Natural killer cell treated with Interleukin-12 subunit alpha and Interleukin-12 subunit beta and Interleukin-15 and Interleukin-18, amount 100 ng/mL, for 72 hours (primary cell): ENCODE measurements around the gene PGLYRP3. TPM values are rescaled to one million over a fixed set of nuclear protein-coding genes. Genes with fewer than 3 reads are reported as not detected.

Experiments used
- ATAC-seq, 2 donors: fragments of 150-1000 bp; cut with Tn5 transposase in 1 of 2; sonication (Bioruptor Pico), chemical (Tn5 transposase) in 1 of 2; 2 replicates each; pipeline ENCODE4 v1.10.0; 2021
- DNase-seq: peaks from one replicate; pipeline ENCODE4 v3.0.0; 2022; ENCODE audit warnings: low spot score
- H3K27ac Mint-ChIP-seq, 2 donors: 1 replicate in 1 of 2; 2 replicates in 1 of 2; pipeline ENCODE4 v1.8.0; 2022; ENCODE audit warnings: mixed read lengths in 2 of 2, mild to moderate bottlenecking in 1 of 2, moderate library complexity in 1 of 2
- H3K27me3 Mint-ChIP-seq, 2 donors: 1 replicate in 1 of 2; 2 replicates in 1 of 2; pipeline ENCODE4 v1.8.0; 2022; ENCODE audit warnings: mixed read lengths in 2 of 2
- H3K36me3 Mint-ChIP-seq: one replicate; pipeline ENCODE4 v1.8.0; 2022; ENCODE audit warnings: mixed read lengths
- H3K4me1 Mint-ChIP-seq, 2 donors: 1 replicate in 1 of 2; 2 replicates in 1 of 2; pipeline ENCODE4 v1.8.0; 2022; ENCODE audit warnings: low read depth in 2 of 2, mixed read lengths in 2 of 2, mild to moderate bottlenecking in 1 of 2
- H3K4me3 Mint-ChIP-seq: one replicate; pipeline ENCODE4 v1.8.0; 2022; ENCODE audit warnings: mixed read lengths
- H3K9me3 Mint-ChIP-seq: 2 replicates; pipeline ENCODE4 v1.8.0; 2022; ENCODE audit warnings: mixed read lengths
- total RNA-seq, 2 donors: library from RNA; stranded (reverse); gene quantifications; one replicate each; pipeline ENCODE4 v1.2.3, GENCODE V29; 2022

The PGLYRP3 gene
- total RNA-seq, 2 donors from 2014 or later, result not detected

DNA sequence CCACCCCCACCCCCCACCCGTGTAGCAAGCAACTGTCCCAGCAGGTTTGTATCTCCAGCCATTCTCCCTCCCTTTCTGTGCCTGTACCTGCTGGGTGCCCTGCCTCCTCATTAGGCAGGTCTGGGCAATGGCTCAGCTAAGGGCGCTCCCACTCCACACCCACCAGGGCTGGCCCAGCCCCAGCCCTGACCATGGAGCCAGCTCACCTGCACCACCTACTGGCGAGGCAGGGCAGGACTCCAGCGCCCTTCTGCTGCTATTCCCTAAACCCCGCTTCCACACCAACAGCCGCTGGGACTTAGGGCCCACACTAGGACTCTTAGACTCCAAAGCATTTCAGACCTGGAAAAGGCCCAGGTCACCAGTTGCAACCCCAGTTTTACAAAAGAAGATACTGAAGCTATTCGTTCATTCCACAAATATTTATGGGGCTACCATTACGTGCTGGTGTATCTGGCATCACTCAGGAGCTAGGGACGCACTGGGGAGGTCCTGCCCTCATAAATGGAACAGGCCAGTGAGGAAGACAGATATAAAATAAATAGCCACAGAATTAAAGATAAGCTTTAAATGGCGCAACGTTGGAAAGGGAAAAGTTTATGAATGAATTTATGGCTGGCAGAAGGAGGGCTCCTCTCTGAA lies 24.0 kb downstream of the PGLYRP3 start:
- DNase-seq, result no peak
- H3K27me3 Mint-ChIP-seq, result peaks cover 8 to 14% of the 10 kb centered on the region in 2 donors

DNA sequence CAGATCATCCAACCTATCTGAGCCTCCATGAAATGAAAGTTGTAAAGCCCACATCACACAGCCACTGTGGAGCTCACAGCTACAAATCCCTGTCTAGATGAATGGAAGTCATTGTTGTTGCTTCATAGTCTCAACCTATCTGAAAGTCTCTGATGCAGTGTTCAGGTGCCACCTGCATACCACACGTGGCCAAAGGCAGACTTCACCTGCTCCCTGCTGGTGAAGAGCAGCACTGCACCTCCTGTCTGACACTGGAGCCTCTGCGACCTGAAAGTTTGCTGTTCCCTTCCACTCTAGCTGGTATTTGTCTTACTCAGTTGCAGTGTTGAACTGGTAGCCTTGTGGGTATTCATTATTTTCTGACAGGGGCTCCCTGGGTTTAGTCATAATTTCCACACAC lies 34.9 kb downstream of the PGLYRP3 start:
- DNase-seq (no peak), ATAC-seq (no peak)
- Mint-ChIP-seq H3K36me3 (no peaks in the 10 kb centered on the region), H3K9me3 (no peaks in the 10 kb centered on the region), H3K4me1 (no peaks in the 10 kb centered on the region), H3K27me3 (peaks cover 22 to 35% of the 10 kb centered on the region in 2 donors), H3K27ac (no peak overlapping the region), H3K4me3 (no peak overlapping the region)

More for the DNA sequence above, 24.0 kb downstream of the PGLYRP3 start:
- Mint-ChIP-seq H3K4me3 (no peak overlapping the region), H3K4me1 (peaks cover 4 to 5% of the 10 kb centered on the region in 2 donors), H3K27ac (no peak overlapping the region), H3K36me3 (no peaks in the 10 kb centered on the region), H3K9me3 (no peaks in the 10 kb centered on the region)
- ATAC-seq, result peak; percentile 41 to 49

DNA sequence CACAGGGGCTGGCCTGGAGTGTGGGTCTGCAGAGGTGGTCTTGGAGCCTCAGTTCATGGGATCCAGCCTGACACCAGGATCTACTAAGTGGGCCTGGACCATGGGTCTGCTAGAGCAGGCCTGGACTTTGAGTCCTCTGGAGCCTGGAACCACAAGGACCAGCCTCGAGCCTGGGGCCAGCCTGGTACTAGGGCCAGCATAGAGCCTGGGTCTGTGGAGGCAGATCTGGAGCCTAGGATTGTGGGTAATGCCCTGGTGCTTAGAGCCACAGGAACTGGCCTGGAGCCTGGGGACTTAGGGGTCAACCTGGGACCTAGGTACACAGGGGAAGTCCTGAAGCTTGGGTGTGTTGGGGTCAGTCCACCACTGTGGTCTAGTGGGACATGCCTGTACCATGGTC lies 40.6 kb downstream of the PGLYRP3 start:
- Mint-ChIP-seq H3K4me1 (no peaks in the 10 kb centered on the region), H3K9me3 (no peaks in the 10 kb centered on the region), H3K36me3 (no peaks in the 10 kb centered on the region), H3K27ac (no peak overlapping the region), H3K4me3 (no peak overlapping the region), H3K27me3 (peaks cover 33 to 40% of the 10 kb centered on the region in 2 donors)
- ATAC-seq (peak; percentile 13 to 48), DNase-seq (no peak)

DNA sequence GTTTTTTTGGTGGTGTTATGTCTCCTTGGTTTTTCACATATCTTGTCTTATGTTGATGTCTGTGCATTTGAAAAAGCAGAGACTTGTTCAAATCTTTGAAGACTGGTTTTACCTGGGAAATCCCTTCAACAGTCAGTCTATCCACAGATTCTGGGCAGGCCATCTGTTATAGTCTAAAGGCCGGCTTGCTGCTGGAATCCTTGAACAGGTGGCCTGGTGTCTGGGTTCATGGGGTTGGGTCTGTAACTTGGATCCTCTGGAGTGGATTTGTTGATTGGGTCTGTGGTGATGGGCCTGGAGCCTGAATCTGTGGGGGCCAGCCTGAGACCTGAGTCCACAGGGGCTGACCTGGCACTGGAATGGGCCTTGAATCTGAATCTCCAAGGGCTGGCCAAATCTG lies 41.0 kb downstream of the PGLYRP3 start:
- H3K27me3 Mint-ChIP-seq, result peaks cover 34 to 42% of the 10 kb centered on the region in 2 donors

DNA sequence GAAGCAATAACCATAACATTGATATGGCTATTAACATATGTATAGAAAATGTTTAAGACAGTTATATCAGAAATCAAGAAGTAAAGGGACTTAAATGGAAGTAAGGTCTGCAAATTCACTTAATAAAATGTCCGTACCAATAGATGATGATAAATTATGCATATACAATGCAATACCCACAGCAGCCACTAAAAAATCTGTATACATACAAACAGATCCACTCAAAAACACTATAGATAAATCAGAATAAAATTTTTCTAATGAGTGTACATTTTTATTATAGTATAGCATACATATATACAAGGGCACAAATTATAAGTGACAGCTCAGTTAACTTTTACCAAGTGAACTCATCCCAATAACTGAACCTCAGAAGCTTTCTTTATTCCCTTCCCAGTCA lies 47.3 kb downstream of the PGLYRP3 start:
- ATAC-seq, result no peak
- no peak for DNase-seq
- peaks cover 67 to 78% of the 10 kb centered on the region in 2 donors for H3K27me3 Mint-ChIP-seq

More for the DNA sequence above, 41.0 kb downstream of the PGLYRP3 start:
- no peaks in the 10 kb centered on the region for H3K36me3 Mint-ChIP-seq
- no peak overlapping the region for H3K4me3 Mint-ChIP-seq
- no peak for ATAC-seq
- H3K27ac Mint-ChIP-seq, result no peak overlapping the region
- no peaks in the 10 kb centered on the region for H3K4me1 Mint-ChIP-seq
- no peaks in the 10 kb centered on the region for H3K9me3 Mint-ChIP-seq
- no peak for DNase-seq

DNA sequence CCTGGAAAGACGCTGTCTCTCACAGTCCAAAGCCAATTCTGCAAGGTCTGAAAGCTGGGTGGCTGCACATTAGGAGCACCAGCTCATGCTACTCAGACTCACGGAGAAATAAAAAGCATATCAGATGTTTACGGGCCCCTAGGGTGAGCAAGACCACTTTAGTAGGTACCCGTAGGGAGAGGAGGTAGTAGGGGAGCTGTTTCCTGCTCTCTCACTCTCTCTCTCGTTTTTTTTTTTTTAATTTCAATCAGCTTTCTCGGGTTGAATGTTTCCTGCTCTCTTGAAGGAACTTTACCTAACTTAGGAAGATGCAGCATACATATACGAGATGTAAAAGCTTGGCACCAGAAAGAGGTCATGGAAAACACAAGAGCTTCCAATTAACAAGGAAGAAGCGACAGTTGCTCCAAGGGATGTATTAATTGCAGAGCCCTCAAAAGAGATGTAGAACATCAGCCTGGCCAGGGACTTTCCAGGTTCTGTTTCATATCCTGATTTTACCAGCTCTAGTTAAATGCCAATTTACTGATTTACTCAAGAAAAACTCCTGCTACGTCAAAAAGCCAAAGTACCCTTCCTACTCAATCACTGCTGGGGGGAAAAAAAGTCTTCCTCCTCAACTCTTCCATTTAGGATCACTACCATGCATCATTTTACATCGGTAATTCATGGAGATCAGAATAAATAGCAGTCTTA lies 50.1 kb downstream of the PGLYRP3 start:
- H3K27me3 Mint-ChIP-seq, result peaks cover 61 to 79% of the 10 kb centered on the region in 2 donors

More for the DNA sequence above, 47.3 kb downstream of the PGLYRP3 start:
- Mint-ChIP-seq H3K9me3 (no peaks in the 10 kb centered on the region), H3K36me3 (no peaks in the 10 kb centered on the region), H3K27ac (no peak overlapping the region), H3K4me1 (peaks cover 15% of the 10 kb centered on the region in 2 donors), H3K4me3 (no peak overlapping the region)

DNA sequence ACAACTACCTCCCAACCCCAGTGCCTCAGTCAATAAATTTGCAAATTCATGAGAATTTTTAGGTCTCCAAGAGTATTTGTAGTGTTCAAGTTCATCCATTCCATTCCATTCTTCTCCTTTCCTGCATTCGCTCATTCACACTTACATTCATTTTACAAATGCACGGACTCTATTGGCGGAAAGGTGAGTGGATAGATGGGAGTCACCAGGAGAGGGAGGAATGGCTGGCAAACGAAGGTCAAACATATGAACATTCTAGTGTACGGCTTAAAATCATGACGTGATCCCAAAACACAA lies 50.7 kb downstream of the PGLYRP3 start:
- H3K4me3 Mint-ChIP-seq, result peak overlapping the region; percentile 52
- H3K36me3 Mint-ChIP-seq, result no peaks in the 10 kb centered on the region
- no peak overlapping the region for H3K27ac Mint-ChIP-seq
- DNase-seq (no peak), ATAC-seq (no peak)
- peaks cover 57 to 73% of the 10 kb centered on the region in 2 donors for H3K27me3 Mint-ChIP-seq
- peaks cover 20 to 23% of the 10 kb centered on the region in 2 donors for H3K4me1 Mint-ChIP-seq
- H3K9me3 Mint-ChIP-seq, result no peaks in the 10 kb centered on the region

More for the DNA sequence above, 50.1 kb downstream of the PGLYRP3 start:
- Mint-ChIP-seq H3K27ac (no peak overlapping the region), H3K9me3 (no peaks in the 10 kb centered on the region), H3K36me3 (no peaks in the 10 kb centered on the region), H3K4me3 (peak overlapping the region; percentile 52), H3K4me1 (peaks cover 20 to 23% of the 10 kb centered on the region in 2 donors)
- DNase-seq (no peak), ATAC-seq (no peak)

DNA sequence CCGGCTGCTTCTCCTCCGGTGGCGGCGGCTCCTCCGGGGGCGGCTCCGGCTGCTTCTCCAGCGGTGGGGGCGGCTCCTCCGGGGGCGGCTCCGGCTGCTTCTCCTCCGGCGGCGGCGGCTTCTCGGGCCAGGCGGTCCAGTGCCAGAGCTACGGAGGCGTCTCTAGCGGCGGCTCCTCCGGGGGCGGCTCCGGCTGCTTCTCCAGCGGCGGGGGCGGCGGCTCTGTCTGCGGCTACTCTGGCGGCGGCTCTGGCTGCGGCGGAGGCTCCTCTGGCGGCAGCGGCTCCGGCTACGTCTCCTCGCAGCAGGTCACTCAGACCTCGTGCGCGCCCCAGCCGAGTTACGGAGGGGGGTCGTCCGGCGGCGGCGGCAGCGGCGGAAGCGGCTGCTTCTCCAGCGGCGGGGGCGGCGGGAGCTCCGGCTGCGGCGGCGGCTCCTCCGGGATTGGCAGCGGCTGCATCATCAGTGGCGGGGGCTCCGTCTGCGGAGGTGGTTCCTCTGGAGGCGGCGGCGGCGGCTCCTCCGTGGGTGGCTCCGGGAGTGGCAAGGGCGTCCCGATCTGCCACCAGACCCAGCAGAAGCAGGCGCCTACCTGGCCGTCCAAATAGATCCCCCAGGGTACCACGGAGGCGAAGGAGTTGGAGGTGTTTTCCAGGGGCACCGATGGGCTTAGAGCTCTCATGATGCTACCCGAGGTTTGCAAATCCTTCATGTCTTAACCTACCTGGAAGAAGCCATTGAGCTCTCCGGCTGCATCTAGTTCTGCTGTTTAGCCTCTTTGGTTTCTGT lies 51.3 kb downstream of the PGLYRP3 start:
- Mint-ChIP-seq H3K9me3 (no peaks in the 10 kb centered on the region), H3K36me3 (no peaks in the 10 kb centered on the region), H3K4me3 (peak overlapping the region; percentile 52), H3K4me1 (peaks cover 20 to 23% of the 10 kb centered on the region in 2 donors), H3K27ac (no peak overlapping the region), H3K27me3 (peaks cover 53 to 67% of the 10 kb centered on the region in 2 donors)
- no peak for DNase-seq
- peak; percentile 31 to 34 for ATAC-seq

DNA sequence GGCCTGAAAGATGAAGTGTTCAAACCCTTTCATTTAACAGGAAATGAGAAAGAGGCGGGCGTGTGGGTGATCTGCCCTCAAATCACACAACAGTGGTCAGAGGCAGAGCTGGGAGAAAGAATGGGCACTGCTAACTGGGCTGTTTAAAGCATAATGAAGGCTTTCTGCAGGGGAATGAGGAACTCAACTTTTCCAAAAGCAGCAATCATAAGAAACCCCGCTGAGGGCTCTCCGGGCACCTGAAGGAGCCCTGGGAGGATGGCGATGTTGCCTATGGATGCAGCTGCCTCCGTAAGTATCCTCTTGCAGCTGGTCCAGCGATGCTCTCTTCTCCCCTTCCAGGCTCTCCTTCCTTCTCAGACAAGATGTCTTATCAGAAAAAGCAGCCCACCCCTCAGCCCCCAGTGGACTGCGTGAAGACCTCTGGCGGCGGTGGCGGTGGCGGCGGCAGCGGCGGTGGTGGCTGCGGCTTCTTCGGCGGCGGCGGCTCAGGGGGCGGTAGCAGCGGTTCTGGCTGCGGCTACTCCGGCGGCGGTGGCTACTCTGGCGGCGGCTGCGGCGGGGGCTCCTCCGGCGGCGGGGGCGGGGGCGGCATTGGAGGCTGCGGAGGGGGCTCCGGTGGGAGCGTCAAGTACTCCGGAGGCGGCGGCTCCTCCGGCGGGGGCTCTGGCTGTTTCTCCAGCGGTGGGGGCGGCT lies 52.0 kb downstream of the PGLYRP3 start:
- Mint-ChIP-seq H3K27ac (peak overlapping the region in 1 of 2 donors; percentile 32), H3K4me1 (peaks cover 20 to 23% of the 10 kb centered on the region in 2 donors), H3K27me3 (peaks cover 48 to 60% of the 10 kb centered on the region in 2 donors), H3K4me3 (peak overlapping the region; percentile 47), H3K36me3 (no peaks in the 10 kb centered on the region), H3K9me3 (no peaks in the 10 kb centered on the region)
- DNase-seq (no peak), ATAC-seq (peak in 1 of 2 donors; percentile 37)

DNA sequence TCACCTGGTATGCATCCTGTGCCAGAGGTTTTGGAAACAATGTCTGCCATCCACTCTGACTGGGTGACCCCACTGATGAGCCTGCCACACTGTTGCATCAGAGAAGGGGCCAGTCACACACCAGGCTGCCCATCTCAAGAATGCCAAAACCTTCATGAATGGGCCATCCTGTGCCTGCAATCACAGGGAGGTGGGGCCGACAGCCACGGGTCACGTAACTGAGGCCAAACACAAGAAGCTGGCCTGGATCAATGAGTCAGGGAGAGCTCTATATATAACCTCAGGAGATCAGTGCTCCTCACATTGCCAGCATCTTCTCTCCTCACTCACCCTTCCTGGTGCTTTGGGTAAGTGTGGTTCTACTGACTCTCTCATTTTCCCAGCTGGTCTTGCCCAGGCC lies 53.4 kb downstream of the PGLYRP3 start, which contains the start of gene LORICRIN:
Gene LORICRIN (plus strand): TSS at position 301 of the 400 bp plus-strand sequence. CDS start 1,263 bp downstream, outside the sequence.
- Mint-ChIP-seq H3K9me3 (no peaks in the 10 kb centered on the region), H3K27me3 (peaks cover 40 to 52% of the 10 kb centered on the region in 2 donors), H3K4me3 (peak within 1 kb of the TSS; percentile 47), H3K27ac (peak within 1 kb of the TSS in 1 of 2 donors; percentile 32), H3K36me3 (no peaks in the 10 kb centered on the region), H3K4me1 (peaks cover 20 to 23% of the 10 kb centered on the region in 2 donors)
- ATAC-seq, result peak; percentile 9 to 38
- DNase-seq, result no peak

DNA sequence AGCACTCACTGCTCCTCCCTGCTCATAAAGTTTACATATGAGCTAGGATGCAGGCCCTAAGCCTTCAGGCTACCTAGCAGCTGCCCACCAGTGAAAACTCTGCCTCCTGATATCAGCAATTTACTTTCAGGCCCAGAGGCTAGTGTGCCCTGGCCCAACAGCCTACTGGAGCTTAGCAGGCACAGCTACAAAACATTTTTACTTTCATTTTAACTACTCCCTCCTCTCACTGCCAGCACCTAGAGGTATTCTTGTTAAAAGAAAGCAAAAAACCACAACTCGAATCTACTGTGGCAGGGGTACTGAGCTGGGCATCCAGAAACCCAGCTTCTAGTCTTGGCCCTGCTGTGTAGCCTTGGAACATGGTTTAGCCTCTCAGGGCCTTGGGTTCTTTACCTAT lies 59.1 kb downstream of the PGLYRP3 start:
- no peaks in the 10 kb centered on the region for H3K9me3 Mint-ChIP-seq
- no peak overlapping the region for H3K4me3 Mint-ChIP-seq
- H3K4me1 Mint-ChIP-seq, result peaks cover 0 to 4% of the 10 kb centered on the region in 2 donors
- H3K27me3 Mint-ChIP-seq, result peaks cover 29 to 34% of the 10 kb centered on the region in 2 donors
- DNase-seq (no peak), ATAC-seq (no peak)
- no peak overlapping the region for H3K27ac Mint-ChIP-seq
- H3K36me3 Mint-ChIP-seq, result no peaks in the 10 kb centered on the region

DNA sequence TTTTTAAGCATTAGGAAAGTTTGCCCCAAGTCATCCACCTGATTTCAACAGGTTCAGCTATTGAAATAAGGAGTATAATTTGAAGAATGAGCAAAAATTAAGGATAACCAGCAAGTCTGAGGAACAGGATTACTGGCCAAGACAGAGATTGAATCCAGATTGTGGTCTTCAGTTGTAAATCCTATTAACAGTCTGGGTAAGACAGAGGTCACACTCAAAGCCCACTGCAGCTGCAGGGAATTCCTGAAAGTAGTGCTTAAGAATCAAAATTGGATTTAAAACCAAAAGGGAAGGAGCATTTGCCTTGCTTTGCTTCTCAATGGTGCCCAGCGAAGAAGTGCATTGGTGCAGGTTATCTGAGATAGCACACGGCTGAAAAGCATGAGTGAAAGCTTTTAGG lies 59.7 kb downstream of the PGLYRP3 start:
- Mint-ChIP-seq H3K27me3 (peaks cover 26 to 31% of the 10 kb centered on the region in 2 donors), H3K9me3 (no peaks in the 10 kb centered on the region), H3K27ac (no peak overlapping the region), H3K36me3 (no peaks in the 10 kb centered on the region), H3K4me3 (no peak overlapping the region), H3K4me1 (peaks cover 0 to 4% of the 10 kb centered on the region in 2 donors)
- DNase-seq, result no peak
- ATAC-seq, result no peak

DNA sequence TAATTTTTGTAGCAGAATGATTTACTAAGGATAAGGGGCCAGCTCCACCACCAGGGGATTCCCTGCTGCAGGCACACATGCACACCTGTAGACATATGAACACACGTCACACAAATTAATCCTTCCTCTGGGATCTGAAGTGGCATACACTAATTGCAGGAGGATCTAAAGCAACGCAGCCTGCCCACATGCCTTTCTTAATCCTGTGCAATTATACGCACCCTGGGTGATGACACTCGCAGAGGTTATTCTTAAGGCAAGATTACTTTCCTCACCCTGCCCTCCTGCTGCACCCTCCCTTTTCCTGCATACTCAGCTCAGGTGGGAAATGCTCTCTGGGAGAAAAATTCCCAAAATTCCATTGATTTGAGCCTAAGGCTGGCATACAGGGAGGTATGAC lies 60.8 kb downstream of the PGLYRP3 start:
- Mint-ChIP-seq H3K36me3 (no peaks in the 10 kb centered on the region), H3K4me3 (no peak overlapping the region), H3K9me3 (no peaks in the 10 kb centered on the region), H3K27ac (no peak overlapping the region), H3K4me1 (peaks cover 0 to 4% of the 10 kb centered on the region in 2 donors), H3K27me3 (peaks cover 30 to 36% of the 10 kb centered on the region in 2 donors)
- ATAC-seq, result no peak
- DNase-seq, result no peak
